Nephron (organoid): ENCODE data around the gene CTNNBL1.

Source experiments
- H3K27ac Mint-ChIP-seq, 3 experiments: 2 replicates each; pipeline ENCODE4 v1.8.0; 2020; ENCODE audit warnings: mixed read lengths in 3 of 3, mild to moderate bottlenecking in 2 of 3, moderate library complexity in 1 of 3
- H3K27me3 Mint-ChIP-seq: 2 replicates; pipeline ENCODE4 v1.8.0; 2021; ENCODE audit warnings: low read depth, mild to moderate bottlenecking, moderate library complexity, mixed read lengths
- H3K36me3 Mint-ChIP-seq: 2 replicates; pipeline ENCODE4 v1.8.0; 2020; ENCODE audit warnings: low read depth, mixed read lengths
- H3K4me1 Mint-ChIP-seq: 2 replicates; pipeline ENCODE4 v1.8.0; 2020; ENCODE audit warnings: mixed read lengths
- H3K4me3 Mint-ChIP-seq, 3 experiments: 2 replicates each; pipeline ENCODE4 v1.8.0; 2020; ENCODE audit warnings: mild to moderate bottlenecking in 3 of 3, mixed read lengths in 3 of 3, moderate library complexity in 2 of 3
- H3K9me3 Mint-ChIP-seq: 2 replicates; pipeline ENCODE4 v1.8.0; 2020; ENCODE audit warnings: mixed read lengths
- CTCF ChIP-seq, 3 experiments: fragments of 200-600 bp; sonication (generic); IDR thresholded peaks; one replicate each; pipeline ENCODE4 v1.5.0; 2021; ENCODE audit warnings: antibody characterized with exemption in 3 of 3; ENCODE audit not compliant: unreplicated experiment in 3 of 3

Gene CTNNBL1

GRCh38 chr20:37912874-37913273 lies 219.0 kb downstream of the CTNNBL1 start:
- Mint-ChIP-seq H3K9me3 (no peaks in the 10 kb centered on the region), H3K27me3 (peaks cover 38% of the 10 kb centered on the region), H3K36me3 (no peaks in the 10 kb centered on the region), H3K4me3 (peak overlapping the region; percentile 3 to 11 (median 3)), H3K4me1 (peaks cover 76% of the 10 kb centered on the region), H3K27ac (peak overlapping the region; percentile 13 to 91 (median 78))
- TF ChIP-seq CTCF (IDR thresholded peaks at IDR 0.05; ENCODE audit: unreplicated experiment in 3 of 3) = no peak

- peaks cover 76% of the 10 kb centered on the region for H3K4me1 Mint-ChIP-seq
Measured at GRCh38 chr20:37913567-37914366, 219.9 kb downstream of the CTNNBL1 start.

GRCh38 chr20:37914367-37914671 lies 220.5 kb downstream of the CTNNBL1 start:
- no peak for TF ChIP-seq CTCF (IDR thresholded peaks at IDR 0.05; ENCODE audit: unreplicated experiment in 3 of 3)
- no peaks in the 10 kb centered on the region for H3K9me3 Mint-ChIP-seq
- H3K4me1 Mint-ChIP-seq = peaks cover 76% of the 10 kb centered on the region
- H3K4me3 Mint-ChIP-seq = peak overlapping the region; percentile 71 to 88 (median 78)
- H3K36me3 Mint-ChIP-seq = no peaks in the 10 kb centered on the region
- H3K27ac Mint-ChIP-seq = peak overlapping the region; percentile 55 to 86 (median 78)
- peaks cover 27% of the 10 kb centered on the region for H3K27me3 Mint-ChIP-seq

More at GRCh38 chr20:37913567-37914366, 219.9 kb downstream of the CTNNBL1 start:
- H3K27ac Mint-ChIP-seq = peak overlapping the region; percentile 55 to 86 (median 78)
- no peaks in the 10 kb centered on the region for H3K9me3 Mint-ChIP-seq
- peaks cover 31% of the 10 kb centered on the region for H3K27me3 Mint-ChIP-seq
- no peak for TF ChIP-seq CTCF (IDR thresholded peaks at IDR 0.05; ENCODE audit: unreplicated experiment in 3 of 3)
- peak overlapping the region; percentile 71 to 88 (median 78) for H3K4me3 Mint-ChIP-seq
- H3K36me3 Mint-ChIP-seq = no peaks in the 10 kb centered on the region

- H3K27ac Mint-ChIP-seq = peak overlapping the region; percentile 55 to 86 (median 78)
- H3K36me3 Mint-ChIP-seq = no peaks in the 10 kb centered on the region
- no peak for TF ChIP-seq CTCF (IDR thresholded peaks at IDR 0.05; ENCODE audit: unreplicated experiment in 3 of 3)
- peak overlapping the region; percentile 71 to 88 (median 78) for H3K4me3 Mint-ChIP-seq
- H3K4me1 Mint-ChIP-seq = peaks cover 79% of the 10 kb centered on the region
- H3K9me3 Mint-ChIP-seq = no peaks in the 10 kb centered on the region
- H3K27me3 Mint-ChIP-seq = peaks cover 27% of the 10 kb centered on the region
Measured at GRCh38 chr20:37914672-37915433, 221.0 kb downstream of the CTNNBL1 start.

GRCh38 chr20:37915434-37915787 lies 221.6 kb downstream of the CTNNBL1 start:
- Mint-ChIP-seq H3K36me3 (no peaks in the 10 kb centered on the region), H3K27me3 (peaks cover 27% of the 10 kb centered on the region), H3K9me3 (no peaks in the 10 kb centered on the region), H3K27ac (peak overlapping the region; percentile 78 to 98 (median 78)), H3K4me3 (peak overlapping the region; percentile 71 to 88 (median 78)), H3K4me1 (peaks cover 74% of the 10 kb centered on the region)
- TF ChIP-seq CTCF (IDR thresholded peaks at IDR 0.05; ENCODE audit: unreplicated experiment in 3 of 3) = no peak
